Parathyroid adenoma (tissue), 2 donors: ENCODE results near the gene C6orf118.

Experiments
- H2AFZ ChIP-seq: fragments of 300-600 bp; sonication (generic); one replicate; pipeline ENCODE4 v1.7.0; 2017; ENCODE audit warnings: antibody characterized with exemption, mild to moderate bottlenecking
- H3K27ac ChIP-seq: fragments of 300-600 bp; sonication (generic); one replicate; pipeline ENCODE4 v1.7.0; 2017
- H3K27me3 ChIP-seq: fragments of 300-600 bp; sonication (generic); one replicate; pipeline ENCODE4 v1.7.0; 2017; ENCODE audit warnings: low read length; ENCODE audit not compliant: control insufficient read depth, insufficient read depth
- H3K36me3 ChIP-seq: fragments of 300-600 bp; sonication (generic); one replicate; pipeline ENCODE4 v1.7.0; 2017; ENCODE audit warnings: low read length; ENCODE audit not compliant: control insufficient read depth, insufficient read depth
- H3K4me1 ChIP-seq: fragments of 300-600 bp; sonication (generic); one replicate; pipeline ENCODE4 v1.7.0; 2017; ENCODE audit warnings: control low read depth
- H3K4me2 ChIP-seq: fragments of 300-600 bp; sonication (generic); one replicate; pipeline ENCODE4 v1.7.0; 2017; ENCODE audit warnings: low read length
- H3K4me3 ChIP-seq: fragments of 300-600 bp; sonication (generic); one replicate; pipeline ENCODE4 v1.7.0; 2017; ENCODE audit warnings: low read depth, low read length
- H3K79me2 ChIP-seq: fragments of 300-600 bp; sonication (generic); one replicate; pipeline ENCODE4 v1.7.0; 2017; ENCODE audit warnings: control low read depth
- H3K9ac ChIP-seq: fragments of 300-600 bp; sonication (generic); one replicate; pipeline ENCODE4 v1.7.0; 2017; ENCODE audit warnings: mild to moderate bottlenecking
- H3K9me3 ChIP-seq: fragments of 300-600 bp; sonication (generic); one replicate; pipeline ENCODE4 v1.7.0; 2017; ENCODE audit warnings: low read length; ENCODE audit not compliant: control insufficient read depth
- TF ChIP-seq, protein P1 (sequence below): fragments of 300-600 bp; sonication (generic); IDR thresholded peaks from one replicate; pipeline ENCODE4 v1.7.0; 2017; ENCODE audit warnings: antibody characterized with exemption, mild to moderate bottlenecking
- donor health status: primary hyperparathyroidism.

The C6orf118 gene

DNA sequence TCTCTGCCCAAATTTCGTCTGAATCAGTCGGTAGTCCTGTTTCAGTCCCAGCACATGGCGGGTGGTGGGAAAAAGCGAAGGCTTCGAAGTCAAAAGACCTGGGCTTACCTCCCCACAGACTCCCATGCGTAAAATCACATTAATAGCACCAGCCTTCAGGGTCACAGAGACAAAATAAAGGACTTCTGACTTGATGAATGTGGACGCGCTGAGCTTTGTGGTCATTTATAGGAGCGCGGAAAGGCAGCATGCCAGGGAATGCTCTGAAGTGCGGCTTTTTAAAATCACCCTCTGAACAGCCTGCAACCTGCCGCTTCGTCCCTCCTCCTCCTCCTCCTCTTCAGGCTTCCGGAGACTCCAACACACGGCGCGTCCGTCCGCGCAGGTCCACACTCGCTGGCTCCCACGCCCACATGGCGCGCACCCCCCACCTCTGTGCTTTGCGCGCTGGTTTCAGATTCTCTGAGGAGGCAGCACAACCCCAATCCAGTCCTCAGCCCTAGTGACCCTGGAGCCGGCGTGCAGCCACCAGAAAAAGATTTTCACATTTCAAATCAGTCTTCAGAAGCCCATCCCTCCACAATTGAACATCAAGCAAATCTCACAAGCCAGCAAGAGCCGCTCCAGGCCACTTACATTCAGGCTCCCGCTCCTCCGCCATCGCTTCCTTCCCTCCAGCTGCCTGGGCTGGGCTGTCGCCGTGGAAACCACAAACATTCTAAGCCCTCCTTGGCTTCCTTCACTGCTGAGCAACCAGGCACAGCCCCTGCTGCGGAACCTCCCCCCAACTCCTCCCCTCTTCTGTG, at the start of gene C6orf118:
TSS of gene C6orf118 (minus strand) at position 680 of the 806 bp plus-strand sequence. CDS start at position 661, 19 bp downstream.
- H3K27me3 ChIP-seq, result no peaks in the 10 kb centered on the region
- no peaks in the 10 kb centered on the region for H3K9me3 ChIP-seq
- peak within 1 kb of the TSS; percentile 82 for H3K4me2 ChIP-seq
- no peaks in the 10 kb centered on the region for H3K79me2 ChIP-seq
- peak within 1 kb of the TSS; percentile 42 for H3K4me3 ChIP-seq
- H3K9ac ChIP-seq, result no peak within 1 kb of the TSS
- H3K4me1 ChIP-seq, result no peaks in the 10 kb centered on the region
- H3K27ac ChIP-seq, result no peak within 1 kb of the TSS
- no peaks in the 10 kb centered on the region for H3K36me3 ChIP-seq
- H2AFZ ChIP-seq, result peak within 1 kb of the TSS; percentile 39
- TF ChIP-seq, protein P1, sequence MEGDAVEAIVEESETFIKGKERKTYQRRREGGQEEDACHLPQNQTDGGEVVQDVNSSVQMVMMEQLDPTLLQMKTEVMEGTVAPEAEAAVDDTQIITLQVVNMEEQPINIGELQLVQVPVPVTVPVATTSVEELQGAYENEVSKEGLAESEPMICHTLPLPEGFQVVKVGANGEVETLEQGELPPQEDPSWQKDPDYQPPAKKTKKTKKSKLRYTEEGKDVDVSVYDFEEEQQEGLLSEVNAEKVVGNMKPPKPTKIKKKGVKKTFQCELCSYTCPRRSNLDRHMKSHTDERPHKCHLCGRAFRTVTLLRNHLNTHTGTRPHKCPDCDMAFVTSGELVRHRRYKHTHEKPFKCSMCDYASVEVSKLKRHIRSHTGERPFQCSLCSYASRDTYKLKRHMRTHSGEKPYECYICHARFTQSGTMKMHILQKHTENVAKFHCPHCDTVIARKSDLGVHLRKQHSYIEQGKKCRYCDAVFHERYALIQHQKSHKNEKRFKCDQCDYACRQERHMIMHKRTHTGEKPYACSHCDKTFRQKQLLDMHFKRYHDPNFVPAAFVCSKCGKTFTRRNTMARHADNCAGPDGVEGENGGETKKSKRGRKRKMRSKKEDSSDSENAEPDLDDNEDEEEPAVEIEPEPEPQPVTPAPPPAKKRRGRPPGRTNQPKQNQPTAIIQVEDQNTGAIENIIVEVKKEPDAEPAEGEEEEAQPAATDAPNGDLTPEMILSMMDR, result no peak

DNA sequence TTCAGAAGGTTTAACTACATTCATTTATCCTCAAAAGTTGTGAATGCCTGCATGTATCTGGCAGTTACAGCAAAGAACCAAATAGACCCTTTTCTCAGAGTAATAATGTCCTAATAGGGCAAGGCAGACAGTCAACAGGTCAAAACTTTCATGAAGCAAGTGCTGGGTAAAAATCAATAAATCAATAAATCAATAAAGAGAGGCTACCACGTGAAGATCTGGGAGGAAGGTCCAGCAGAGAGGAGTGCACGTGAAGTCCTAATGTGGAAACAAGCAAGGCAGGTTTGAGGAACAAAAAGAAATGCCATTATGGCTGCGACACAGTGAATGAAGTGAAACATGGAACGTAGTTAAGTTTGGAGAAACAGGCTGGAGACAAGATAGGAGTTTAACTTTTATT, 36.3 kb upstream of the C6orf118 start:
- Histone ChIP-seq H3K9ac (no peak overlapping the region), H3K27me3 (no peaks in the 10 kb centered on the region), H2AFZ (no peak overlapping the region), H3K9me3 (no peaks in the 10 kb centered on the region), H3K4me2 (no peak overlapping the region), H3K36me3 (no peaks in the 10 kb centered on the region), H3K4me1 (no peaks in the 10 kb centered on the region), H3K27ac (no peak overlapping the region), H3K4me3 (no peak overlapping the region), H3K79me2 (no peaks in the 10 kb centered on the region)
- TF ChIP-seq, protein P1, result no peak

DNA sequence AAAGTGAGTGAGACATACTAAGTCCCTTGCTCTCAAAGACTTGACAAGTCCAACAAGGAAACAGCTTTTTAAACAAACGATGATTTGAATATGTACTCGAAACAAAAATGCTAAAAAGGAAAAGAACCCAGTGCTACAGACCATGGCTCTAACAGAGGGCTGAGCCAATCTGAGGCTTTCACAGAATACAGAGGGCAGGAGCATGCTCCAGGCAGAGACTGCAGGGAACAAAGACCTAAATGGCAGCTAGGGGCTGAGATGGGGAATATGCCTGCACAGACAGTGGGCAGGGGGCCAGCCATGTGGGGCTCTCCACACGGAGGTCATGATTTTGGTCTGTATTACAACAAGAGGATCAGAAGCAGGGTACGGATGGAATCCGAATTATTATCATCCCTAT, 31.1 kb upstream of the C6orf118 start:
- no peak overlapping the region for H3K4me2 ChIP-seq
- TF ChIP-seq, protein P1, result no peak
- no peak overlapping the region for H2AFZ ChIP-seq
- no peaks in the 10 kb centered on the region for H3K79me2 ChIP-seq
- H3K4me1 ChIP-seq, result no peaks in the 10 kb centered on the region
- H3K36me3 ChIP-seq, result no peaks in the 10 kb centered on the region
- no peak overlapping the region for H3K9ac ChIP-seq
- H3K9me3 ChIP-seq, result no peaks in the 10 kb centered on the region
- no peaks in the 10 kb centered on the region for H3K27me3 ChIP-seq
- H3K27ac ChIP-seq, result no peak overlapping the region
- no peak overlapping the region for H3K4me3 ChIP-seq

DNA sequence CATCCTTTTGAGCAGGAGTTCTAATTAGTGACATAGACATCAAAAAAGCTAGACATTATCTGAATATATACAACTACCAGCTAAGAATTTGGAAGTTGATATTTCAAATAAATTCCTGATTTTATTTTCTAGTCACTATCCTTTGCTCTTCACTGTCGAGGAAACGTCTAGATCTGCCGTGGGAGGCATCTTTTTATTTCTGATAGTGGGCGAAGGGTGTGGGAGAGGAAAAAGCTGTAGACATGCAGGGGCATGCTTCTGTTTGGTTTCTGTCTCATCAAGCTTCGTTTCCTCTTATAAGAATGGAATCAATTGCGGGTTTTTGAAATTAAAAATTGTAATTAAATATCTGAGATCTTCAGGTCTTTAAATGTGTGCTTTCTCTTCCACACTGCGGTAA, 16.2 kb upstream of the C6orf118 start:
- Histone ChIP-seq H3K4me1 (no peaks in the 10 kb centered on the region), H3K36me3 (no peaks in the 10 kb centered on the region), H3K79me2 (no peaks in the 10 kb centered on the region), H2AFZ (no peak overlapping the region), H3K4me2 (no peak overlapping the region), H3K27me3 (no peaks in the 10 kb centered on the region), H3K27ac (no peak overlapping the region), H3K4me3 (no peak overlapping the region), H3K9me3 (no peaks in the 10 kb centered on the region), H3K9ac (no peak overlapping the region)
- TF ChIP-seq, protein P1, result no peak
